GM21367 (cell line): ENCODE data around the gene CARS1.
A peak's percentile ranks its signal among the peaks of the same experiment; 100 is the strongest.

Experiments
- ATAC-seq: cut with Tn5 transposase; IDR thresholded peaks from one replicate; pipeline ENCODE4 v1.9.1; 2021; ENCODE audit not compliant: unreplicated experiment

Gene CARS1

DNA sequence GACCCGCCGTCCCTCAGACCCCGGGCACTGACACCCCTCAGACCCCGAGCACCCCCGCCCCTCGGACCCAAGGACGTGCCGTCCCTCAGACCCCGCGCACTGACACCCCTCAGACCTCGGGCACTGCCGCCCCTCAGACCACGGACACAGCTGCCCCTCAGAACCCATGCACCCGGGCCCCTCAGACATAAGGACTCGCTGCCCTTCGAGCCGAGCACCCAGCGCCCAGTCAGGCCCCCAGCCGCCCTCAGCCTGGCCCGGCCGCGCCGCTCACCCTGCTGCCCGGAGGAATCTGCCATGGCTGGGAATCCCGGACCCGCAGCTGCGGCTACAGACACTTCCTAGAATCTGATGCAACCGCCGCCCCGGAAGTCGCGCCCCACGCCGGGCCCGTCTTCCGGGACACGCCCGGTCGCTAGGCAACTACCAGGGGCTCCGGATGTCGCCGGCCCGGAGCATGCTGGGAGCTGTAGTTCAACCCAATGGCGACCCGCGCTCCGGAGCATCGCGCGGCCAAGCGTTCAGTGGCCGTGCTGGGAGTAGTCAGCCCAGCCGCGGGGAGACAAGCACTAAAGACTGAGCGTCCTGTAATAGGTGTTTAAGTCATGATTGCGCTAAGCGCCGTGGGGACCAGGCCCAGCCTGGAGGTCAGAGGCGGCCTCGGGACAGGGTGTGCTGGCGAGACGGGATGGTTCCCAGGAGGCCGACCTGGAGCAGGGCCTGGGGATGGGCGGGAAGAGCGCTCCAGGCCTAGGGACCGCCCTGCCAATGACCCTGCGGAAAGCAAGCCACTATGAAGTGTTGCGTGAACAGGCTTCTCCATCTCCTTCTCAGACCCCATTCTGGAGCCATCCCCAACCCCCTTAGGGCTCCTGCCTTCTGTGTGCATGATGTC is at the start of gene CARS1:
Gene CARS1, minus strand, starts transcription at position 355 of the 895 bp plus-strand sequence. Its CDS starts 56 bp downstream, at position 299.
- peak; percentile 97 for ATAC-seq

DNA sequence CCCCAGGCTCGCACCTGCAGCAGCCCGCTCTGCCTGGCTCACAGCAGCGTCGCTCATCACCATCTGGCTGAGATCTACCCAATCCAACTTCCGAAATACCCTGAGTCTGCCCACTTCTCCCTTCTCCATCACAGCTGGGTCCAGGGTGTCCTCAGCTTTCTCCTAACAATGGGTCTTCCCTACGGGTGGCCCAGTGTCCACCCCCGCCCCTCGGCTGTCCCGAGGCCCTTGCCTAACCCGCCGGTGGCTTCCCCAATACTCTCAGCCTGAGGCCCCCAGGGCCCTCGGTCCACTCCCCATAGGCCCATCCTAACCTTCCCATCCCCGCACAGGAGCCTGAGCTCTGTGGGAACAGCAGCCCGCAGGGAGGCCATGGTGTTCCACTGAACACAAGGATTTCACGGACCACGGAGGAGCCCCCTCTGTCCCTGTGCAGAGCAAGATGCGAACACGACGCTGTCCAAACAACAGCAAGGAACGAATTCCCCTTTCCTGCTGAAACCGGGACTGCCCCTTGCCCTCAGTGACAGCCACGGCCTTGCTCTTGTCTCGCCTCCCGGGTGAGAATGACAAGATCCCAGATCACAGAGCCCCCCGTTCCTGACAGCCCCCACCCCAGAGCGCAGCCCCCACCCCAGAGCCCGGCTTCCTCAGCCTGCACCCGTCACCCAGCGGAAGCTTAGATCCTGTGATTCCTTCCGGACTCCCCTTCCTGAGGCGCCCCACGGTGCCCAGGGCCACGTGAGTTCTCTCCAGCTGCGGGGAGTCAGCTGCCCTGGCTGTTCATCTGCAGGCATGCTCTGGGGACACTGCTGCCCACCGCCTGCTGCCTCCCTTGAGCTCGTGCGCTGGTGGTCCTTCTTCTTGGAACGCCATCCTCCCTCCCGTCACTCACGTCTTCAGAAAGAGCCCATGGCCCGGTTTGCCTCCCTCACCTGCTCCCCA is 48.8 kb upstream of the CARS1 start:
- no peak for ATAC-seq

GRCh38 chr11:3104961-3105790 is 48.0 kb upstream of the CARS1 start:
- ATAC-seq, result no peak

DNA sequence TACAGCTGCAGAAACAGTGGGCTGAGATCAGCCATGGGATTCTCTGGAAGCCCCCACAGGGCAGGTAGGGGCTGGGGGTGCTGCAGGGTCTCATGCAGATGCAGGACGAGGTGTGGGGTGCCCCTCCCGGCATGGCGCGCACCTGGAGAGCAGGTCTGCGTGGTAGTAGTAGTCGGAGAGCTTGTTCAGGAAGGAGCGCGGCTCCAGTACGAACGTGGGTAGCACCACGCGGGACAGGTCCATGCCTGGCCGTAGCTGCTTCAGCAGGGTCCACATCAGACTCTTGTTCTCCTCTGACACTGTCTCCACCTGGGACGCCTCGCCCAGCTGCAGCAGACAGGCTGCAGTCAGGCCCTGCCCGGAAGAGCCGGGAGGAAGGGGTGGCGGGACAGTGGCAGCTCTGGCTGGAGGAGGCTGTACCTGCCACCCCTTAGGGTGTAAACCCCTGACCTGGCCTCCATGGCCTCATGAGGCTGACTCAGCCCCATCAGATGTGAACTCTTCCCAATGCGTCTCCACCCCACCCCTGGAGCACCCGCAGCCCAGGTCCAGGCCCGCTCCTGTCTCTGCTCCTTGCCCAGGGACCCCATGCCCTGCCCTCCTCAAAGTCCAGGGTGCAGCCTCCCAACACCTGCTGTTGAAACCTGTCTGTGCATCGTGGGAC is 47.0 kb upstream of the CARS1 start:
- no peak for ATAC-seq

DNA sequence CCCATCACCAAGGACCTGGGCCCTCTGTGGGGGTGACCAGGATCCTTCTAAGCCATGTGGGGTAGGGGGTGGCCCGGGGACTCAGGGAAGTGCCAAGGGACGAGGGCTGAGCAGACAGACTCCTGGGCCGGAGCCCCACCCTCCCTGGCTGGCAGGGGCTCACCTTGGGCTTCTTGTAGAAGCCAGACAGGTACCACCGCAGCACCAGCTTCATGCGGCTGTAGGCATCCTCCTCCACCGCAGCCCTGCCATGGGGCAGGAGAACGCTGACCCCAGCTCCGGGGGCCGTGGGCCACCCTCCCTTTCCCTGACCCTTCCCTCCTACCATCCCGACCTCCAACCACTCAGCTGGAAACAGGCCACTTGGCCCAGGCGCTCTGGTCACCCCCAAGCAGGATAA is 45.9 kb upstream of the CARS1 start:
- no peak for ATAC-seq

- no peak for ATAC-seq
Observed at GRCh38 chr11:3102641-3102921, 45.4 kb upstream of the CARS1 start.

DNA sequence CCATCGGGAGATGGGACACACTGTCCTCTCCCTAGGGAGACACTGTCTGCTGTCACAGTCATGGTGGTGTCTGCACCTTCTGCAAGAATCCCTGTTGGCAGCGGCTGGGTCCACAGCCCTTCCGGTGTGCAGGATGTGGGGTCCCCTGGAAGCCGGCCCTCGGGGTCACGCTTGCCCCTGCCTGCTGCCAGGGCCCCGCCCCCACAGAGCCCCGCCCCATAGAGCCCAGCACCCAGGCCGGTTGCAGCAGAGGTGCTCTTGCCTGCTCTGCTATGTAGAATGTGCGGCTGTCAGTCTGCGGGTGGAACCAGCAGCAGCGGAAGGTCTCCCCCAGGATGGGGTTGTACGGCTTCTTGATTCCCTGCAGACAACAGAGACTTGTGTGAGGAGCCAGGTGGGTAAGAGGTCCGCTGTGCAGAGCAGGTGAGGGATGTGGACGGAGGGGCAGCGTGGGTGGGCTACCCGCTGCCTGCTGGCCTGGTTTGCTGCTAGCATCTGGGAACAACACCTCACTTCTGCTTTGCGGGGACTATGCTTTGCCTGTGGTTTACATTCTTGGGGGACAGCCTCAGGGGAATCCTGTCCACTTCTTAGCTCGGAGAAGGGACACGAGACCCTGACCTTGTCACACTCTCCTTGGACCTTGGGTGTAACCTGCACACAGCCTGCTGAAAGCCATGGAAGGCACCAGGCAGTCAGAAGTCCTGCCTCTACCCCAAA is 44.9 kb upstream of the CARS1 start:
- no peak for ATAC-seq

DNA sequence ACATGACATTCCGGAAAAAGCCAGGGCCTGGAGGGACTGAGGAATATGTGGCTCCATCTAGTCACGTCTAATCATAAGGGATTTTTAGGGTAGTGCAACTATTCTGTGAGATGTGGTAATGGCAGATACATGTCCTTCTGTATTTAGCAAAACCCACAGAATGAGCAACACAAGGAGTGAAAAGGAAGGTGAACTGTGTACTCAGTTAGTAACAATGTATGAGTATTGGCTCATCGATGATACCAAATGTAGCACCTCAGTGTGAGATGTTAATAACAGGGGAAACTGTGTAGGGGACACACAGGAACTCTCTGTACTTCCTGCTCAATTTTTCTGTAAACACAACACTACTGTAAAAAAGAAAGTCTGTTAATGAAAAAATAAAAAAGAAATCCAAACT is 42.0 kb upstream of the CARS1 start:
- ATAC-seq, result no peak

DNA sequence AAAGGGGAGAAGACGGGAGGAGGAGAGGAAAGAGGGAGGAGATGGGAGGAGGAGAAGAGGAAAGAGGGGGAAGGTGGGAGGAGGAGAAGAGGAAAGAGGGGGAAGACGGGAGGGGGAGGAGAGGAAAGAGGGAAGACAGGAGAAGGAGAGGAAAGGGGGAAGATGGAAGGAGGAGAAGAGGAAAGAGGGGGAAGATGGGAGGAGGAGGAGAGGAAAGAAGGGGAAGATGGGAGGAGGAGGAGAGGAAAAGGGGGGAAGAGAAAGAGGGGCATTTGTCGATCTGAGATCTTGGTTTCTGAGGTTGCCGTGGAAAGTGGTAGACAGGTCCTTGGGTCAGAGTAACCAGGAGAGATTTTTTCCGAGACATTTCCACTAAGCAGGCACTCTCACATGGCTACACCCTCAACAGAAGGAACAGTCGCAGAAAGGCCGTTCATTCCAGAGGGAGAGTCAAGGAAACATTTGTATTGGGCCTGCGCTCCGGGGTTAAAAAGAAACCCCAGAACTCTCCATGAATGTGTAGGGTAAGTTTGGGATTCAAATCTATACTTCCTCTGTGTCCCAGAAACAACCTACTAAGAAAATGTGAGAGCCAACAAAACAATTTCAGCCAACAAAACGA is 39.8 kb upstream of the CARS1 start:
- ATAC-seq, result no peak

- ATAC-seq, result no peak
Observed at GRCh38 chr11:3095712-3096361, 38.6 kb upstream of the CARS1 start.

- ATAC-seq, result no peak
Observed at GRCh38 chr11:3094223-3094824, 37.1 kb upstream of the CARS1 start.

DNA sequence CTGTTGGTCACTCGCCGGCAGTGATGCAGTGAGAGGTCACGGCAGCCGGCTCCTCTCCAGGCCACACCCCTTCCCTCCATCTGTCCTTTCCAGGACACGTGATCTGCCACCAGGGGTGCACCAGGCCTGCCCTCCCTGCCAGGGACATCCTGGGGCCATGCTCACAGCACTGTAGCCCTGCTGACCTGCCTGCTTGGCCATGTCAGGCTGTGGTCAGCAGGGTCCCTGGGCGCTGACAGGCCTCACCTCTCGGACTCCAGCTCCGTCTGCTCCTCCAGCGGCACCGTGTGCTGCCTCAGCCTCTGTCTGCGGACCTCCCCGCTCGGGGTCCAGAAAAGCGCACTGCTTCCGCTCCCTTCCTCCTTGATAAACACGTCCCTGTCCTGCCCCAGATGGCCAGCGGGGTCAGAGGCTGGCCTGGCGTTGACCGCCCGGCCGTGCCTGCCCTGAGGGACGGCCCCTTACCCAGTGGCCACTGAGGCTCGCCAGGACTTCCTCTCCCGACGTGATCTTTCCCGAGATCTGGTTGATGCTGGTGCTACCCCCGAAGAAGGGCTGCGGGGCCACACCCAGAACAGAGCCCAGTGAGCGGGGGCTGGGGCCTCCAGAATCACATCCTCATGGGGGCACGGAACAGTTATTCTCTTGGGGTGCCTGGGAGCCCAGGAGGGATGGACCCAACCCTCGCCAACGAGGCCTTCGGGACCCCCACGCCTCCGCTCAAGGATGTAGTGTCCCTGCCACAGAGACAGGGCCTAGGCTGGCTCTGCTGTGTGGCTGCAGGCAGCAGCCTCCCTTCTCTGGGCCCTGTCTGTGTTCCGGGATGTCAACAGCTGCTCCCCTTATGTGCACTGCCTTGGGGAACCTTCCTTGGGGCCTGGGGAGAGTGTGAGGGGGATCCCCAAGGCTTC is 36.3 kb upstream of the CARS1 start:
- ATAC-seq, result no peak

DNA sequence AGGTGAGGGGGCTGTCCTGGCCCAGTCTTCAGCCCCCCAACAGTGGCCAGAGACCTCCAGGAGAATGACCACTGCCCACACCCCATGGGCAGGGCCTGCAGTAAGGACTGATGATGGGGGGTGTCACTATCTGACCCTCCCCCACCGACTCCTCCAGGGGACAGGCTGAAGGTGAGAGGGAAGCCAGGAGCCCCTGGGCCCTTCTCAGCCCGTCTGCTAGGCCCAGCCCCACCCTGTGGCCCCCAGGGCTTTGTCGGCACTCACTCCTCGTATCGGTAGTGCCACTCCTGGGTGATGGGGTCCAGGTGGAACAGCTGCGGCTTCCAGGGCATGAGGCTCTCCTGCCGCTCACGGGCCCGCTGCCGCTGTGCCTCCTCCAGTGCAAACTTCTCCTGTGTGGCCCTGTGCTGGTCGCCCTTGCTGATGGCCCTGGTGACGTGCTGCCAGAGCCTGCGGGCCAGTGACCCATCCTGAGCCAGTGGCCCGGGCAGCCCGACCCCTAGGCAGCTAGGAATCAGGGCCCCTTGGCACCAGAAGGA is 35.4 kb upstream of the CARS1 start:
- ATAC-seq, result no peak

DNA sequence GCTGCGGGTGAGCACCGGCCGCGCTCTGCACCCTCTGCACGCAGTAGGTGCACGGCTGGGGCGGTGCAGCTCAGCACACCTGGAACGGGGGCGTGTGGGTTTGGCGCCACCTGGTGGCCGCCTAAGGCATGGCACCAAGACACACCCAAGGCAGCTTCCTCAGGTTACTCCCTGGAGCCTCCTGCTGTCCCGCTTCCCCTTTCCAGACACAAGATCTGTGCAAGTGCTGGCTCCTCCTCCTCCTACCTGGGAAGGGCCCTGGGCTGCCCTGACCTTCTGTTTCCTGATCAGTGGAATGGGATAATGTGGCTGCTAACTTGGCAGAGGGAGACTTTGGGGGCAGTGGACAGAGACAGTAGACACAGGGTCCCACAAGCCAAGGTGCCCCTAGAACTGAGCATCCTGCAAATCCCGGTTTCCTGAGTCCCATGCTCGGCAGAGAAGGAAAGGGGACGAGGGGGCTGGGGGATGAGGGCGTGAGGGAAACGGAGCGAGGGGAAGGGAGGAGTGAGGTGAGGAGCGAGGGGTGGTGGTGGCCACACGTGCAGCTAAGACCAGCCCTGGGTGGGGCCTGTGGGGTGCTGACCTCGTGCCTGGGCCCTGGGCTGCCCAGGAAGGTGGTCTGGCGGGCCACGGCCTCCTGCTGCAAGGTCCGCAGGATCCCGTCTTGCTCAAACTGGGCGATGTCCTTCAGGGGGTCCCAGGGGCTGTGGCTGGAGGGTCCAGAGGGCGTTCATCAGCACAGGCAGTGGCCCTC is 34.8 kb upstream of the CARS1 start:
- no peak for ATAC-seq

GRCh38 chr11:3091081-3091845 is 34.0 kb upstream of the CARS1 start:
- no peak for ATAC-seq
